ENCODE data around the gene NEDD9.

- no peak for TF ChIP-seq CTCF (conservative IDR thresholded peaks at IDR 0.05)
- TF ChIP-seq ZFX (IDR thresholded peaks at IDR 0.05) = no peak
Measured at GRCh38 chr6:11188161-11188915, 44.1 kb downstream of the NEDD9 start.
